Measurements from ENCODE around the gene SPINT2.

The SPINT2 gene

DNA sequence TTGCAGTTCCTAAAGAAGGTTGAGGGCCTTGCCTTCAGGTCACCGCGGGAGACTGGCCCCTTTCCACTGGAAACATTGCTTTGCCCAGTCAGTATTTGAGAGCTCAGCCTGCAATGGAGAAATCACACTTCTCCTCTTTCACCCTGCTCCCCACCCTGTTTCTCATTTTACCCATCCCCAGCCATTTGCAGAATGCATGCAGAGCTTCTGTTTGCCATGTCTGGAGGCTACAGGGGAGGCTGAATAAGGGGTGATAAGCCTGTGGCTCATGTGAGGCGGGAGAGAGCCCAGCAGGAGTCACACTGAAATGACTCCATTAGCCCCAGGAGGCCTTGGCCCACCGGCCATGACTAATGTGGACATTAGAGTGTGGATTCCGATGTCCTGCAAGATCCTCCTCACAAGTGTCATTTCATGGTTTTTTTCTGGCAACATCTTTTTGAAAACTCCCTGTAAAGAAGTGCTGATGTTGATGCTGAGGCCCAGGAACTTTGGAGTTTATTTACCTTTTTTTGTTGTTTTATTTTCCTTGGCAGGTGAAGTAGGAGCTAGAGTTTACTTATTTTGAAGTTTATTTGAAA is 6.3 kb downstream of the SPINT2 start:
- DNase-seq = no peak

DNA sequence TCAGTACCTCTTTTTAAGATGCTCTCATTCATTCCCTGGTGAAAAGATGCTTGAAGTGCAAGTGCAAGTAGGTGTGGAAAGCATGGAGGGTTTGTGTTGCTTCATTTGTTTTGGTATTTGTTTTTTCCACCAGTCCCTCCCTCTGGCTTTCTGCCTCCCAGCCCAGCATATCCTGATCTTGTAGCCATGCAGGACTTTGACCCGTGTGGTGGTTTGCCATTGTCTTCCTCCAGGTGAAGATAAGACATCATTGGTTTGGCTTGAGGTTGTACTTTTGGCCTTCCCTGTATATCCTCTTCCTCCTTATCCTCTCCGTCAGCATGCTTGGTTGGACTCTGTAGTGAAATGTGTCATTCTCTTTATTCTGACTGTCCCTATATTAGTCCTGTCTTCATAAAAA is 9.1 kb downstream of the SPINT2 start:
- DNase-seq = no peak

DNA sequence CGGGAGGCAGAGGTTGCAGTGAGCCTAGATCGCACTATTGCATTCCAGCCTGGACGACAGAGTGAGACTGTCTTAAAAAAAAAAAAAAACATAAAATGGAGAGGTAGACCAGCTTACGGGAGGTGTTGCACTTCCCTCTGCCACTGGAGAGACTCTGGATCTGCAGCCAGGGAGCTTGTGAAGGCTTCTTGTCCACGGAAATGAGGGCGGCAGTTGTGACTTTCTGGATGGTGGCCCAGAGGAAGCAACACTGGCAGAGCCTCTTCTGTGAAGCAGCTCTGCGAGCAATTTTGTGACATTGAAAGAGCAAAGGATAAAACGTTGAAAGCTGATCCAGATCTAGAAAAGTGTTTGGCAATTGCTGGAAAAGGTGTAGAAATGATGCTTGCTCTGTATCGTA is 10.4 kb downstream of the SPINT2 start:
- no peak for DNase-seq

DNA sequence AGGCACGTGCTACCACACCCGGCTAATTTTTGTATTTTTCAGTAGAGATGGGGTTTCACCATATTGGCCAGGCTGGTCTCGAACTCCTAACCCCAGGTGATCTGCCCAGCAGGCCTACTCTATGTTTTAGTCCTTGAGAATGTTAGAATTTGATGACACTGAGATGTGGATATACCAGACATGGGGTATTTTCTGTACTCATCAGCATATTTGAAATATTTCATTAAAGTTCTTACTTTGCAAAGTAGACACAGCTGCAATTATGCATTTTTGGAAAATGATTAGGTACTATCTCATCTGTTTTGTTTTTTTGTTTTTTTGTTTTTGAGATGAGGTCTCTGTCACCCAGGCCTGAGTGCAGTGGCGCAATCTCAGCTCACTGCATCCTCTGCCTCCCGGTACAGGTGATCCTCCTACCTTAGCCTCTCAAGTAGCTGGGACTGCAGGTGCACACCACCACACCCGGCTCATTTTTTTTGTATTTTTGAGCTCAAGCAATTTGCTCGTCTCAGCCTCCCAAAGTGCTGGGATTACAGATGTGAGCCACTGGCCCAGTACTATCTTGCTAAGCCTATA is 12.7 kb downstream of the SPINT2 start:
- no peak for DNase-seq

DNA sequence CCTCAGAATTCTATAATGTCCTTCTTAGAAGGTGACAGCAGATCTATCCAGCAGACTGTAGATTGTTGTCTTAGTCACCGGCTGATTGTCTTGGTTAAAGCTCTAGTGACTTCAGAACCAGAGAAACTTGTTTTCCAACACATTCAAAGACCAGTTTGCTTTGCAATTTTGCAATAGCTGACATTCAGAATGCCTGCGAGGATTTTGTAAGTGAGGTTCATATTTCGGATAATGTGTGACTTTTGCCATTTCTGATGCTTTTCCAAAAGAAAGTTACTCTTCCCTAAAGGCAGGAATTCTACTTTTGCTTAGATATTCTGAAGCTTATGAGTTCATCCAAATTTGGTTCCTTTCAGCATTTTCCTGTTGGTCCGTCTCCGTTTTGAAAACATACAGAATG is 13.2 kb downstream of the SPINT2 start:
- DNase-seq = no peak

DNA sequence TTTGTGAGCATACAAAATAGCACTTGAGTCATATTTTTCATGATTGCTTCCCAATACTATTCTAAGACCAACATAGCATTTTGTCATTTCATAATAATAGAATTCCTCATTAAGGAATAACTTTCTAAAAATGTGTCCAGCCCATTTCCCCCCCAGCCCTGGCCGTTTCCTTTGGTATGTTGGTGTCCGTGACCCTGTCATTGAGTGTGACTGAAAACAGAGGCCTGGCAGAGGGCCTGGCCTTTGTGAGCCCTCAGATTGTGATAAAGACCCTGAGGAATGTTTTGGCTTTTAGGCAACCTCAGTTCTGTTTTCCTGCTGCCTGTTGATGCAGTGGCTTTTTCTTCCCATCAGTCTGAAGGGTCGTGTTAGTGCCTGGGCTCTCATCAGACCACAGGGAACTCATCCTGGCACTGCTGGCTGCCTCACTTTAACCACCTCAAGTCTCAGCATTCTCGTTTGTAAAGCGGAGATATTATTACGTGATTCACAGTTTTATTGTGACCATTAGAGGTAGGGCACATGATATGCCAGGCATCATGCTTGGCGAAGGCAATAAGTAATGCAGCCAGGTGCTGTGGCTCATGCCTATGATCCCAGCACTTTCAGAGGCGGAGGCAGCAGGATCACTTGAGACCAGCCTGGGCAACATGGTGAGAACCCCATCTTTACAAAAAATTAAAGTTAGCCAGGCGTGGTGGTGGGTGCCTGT is 13.8 kb downstream of the SPINT2 start:
- DNase-seq = no peak

DNA sequence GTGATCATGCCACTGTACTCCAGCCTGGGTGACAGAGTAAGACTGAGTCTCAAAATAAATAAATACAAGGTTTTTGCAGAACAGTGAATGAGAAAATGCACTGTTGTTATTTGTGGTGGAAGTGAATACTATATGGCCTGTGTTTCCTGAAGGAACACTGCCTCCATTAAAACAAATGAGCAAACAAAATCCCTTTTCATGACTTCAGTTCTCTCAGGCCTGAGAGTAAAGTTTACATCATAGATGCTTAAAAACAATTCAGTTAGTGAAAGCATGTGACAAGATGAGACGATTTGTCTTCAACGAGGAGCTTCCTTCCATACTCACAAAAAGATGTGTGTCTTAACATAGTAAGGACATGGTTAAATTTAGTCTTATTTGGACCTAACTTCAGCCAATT is 14.4 kb downstream of the SPINT2 start:
- no peak for DNase-seq

DNA sequence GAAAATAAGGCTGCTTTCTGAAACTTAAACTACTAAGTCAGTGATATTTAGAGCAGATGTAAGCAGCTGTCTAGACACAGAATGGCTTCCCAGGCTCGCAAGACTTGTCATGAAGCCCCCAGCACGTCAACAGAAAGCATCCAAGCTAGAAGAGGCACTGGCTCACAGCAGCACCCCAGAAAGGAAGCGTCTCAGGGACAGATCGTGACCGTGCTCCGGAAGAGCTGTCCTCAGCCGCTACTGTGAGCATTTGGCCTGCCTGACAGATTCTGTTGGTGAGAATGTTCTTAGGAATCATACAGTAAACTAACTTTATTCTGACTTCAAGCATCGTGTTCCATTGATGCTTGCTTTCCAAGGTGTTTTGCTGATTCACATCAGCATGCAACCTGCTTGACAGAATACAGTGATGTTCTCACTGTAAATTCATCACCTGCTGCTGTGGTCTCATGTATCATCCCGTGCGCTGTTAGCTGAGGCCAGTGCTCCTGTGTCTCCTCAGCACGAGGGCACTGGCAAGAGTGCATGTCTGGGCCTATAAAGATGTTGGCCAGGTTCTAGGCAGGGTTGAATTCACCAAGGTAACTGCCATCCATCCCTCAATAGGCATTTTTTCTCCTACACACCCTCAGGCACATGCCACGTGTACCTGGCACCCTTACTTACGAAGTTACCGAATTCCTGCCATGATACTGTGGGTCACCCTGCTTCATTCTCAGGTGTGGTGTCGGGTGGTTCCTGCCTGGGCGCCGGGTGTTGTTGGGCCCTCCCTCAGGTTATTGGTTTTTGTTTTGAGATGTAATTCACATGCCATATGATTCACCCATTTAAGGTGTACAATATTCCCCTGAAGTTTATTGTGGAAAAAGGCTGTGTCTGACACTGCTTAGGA is 15.9 kb downstream of the SPINT2 start:
- DNase-seq = no peak

DNA sequence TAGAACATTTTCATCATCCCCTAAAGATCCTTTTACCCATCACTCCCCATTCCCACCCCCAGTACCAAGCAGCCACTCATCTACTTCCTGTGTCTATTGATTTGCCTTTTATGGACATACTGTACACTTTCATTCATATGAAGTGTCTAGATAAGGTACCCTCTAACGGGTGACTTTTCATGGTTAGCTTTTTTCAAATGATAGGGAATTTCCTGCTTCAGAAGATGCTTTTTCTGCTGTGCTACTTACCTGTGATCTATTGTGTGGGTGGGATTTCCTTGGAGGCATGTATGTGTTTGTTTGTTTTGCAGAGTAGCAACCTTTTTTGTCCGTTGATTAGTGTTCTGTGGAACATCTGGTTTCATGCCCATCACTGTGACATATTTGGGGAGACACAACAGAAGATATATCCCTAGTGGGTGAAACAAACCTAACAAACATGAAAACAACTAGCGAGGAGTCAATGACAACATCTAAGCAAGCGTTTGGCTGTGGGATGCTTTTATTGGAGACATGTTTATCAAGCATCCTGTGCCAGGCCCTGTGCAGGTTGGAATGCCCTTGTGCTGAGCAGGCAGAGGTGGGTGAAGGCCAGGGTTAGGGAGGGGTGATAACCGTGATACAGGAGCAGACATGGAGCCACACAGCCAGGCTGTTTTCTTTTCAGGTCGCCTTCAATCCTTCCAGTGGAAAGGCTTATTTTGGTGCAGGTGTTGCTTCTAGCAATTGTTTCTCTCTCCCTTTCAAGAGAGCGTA is 17.6 kb downstream of the SPINT2 start:
- no peak for DNase-seq

DNA sequence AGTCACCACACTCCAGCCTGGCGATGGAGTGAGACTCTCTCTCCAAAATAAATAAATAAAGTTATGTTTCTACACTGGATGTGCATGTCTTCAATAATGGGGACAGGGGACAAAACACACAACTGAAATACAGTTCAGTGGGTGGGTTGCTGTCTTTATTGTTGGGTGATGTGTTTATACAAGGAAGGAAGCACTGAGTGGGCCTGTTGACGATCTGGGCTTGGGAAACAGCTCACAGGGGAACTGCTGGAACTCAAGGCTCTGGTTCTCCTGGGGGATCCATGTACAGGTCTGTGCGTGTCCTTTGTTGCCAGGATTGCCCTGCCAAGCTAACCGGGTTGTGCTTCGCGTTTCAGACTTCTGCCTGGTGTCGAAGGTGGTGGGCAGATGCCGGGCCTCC is 18.9 kb downstream of the SPINT2 start:
- no peak for DNase-seq

DNA sequence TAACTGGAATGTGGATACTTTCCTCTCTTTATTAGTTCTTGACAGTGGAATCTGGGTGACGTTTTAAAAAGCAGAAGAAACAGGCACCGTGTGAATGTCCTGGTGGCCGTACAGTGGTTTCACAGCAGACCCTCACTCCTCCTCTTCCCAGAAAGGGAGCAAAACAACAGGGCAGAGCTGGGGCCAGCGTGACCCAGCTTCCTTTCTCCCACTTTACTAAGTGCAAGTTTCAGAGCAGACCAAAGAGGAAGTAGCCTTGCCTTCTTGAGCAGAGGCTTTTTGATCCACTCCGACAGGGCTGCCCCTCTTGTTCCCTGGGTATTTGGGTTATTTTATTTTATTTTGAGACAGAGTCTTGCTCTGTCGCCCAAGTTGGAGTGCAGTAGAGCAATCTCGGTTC is 20.0 kb downstream of the SPINT2 start:
- DNase-seq = no peak

DNA sequence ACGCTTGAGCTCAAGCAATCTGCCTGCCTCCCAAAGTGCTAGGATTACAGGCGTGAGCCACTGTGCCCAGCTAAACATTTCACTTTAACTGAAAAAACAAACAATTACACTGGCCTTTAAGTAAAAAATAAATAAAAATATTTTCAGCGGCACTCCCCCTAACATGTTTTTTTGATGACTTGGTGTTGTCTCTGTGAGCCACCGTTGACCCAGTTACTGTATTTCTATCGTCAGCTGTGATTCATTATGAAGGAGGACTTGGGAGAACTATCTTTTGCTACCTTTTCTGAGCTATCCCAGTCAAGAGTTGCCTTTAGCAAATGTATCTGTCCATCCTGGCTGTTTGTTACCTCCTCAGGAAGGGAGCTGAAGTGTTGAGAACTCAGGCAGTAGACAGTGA is 21.2 kb downstream of the SPINT2 start:
- DNase-seq = no peak

DNA sequence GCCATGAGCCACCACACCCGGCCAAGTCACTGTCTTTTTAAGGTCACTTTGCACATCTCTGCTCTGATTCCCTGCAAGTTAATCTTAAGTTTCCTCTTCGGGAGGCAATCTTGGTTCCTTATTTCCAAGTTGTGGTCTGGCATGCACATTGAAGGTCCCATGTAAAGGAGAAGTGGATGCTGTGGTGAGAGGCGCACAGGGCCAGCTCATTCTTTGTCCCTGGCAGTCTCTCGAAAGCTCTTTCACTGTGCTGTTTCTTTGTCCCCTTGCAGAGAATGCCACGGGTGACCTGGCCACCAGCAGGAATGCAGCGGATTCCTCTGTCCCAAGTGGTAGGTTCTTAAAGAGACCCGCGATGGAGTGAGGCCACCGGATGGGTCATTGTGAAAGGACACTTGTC is 23.2 kb downstream of the SPINT2 start:
- DNase-seq = no peak

DNA sequence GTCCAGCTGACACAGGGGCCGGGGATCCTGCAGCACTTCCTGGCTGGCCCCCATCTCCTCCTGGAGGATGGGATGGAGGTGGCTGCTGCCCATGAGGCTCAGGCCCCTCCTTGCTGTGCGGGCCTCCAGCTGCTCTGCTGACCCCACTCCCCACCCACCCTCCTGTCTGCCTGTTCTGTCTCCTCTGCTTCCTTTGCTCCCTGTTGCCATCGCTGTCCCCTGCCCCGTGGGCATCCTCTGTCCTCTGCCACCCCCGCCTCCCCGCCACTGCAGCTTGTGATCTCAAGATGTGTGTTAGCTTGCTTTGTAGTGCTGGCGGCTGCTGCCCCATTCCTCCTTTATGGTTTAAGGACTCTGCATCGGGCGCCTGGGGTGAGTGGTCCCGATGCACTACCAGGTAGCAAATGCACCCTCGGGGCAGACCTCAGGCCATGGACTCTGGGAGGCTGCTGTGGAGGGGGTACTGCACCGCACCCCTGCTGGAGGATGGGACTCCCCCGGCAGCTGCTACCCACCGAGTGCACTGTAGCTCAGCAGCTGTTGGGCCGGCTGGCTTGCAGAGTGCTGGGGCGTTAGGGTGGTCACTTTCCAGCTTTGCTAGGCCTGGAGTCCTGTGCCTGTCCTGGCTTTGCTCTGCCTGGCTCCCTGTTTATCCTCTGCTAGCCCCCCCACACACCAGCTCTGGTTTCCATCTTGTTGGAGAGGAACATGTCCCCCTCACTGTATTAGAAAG is 23.9 kb downstream of the SPINT2 start:
- DNase-seq = no peak

DNA sequence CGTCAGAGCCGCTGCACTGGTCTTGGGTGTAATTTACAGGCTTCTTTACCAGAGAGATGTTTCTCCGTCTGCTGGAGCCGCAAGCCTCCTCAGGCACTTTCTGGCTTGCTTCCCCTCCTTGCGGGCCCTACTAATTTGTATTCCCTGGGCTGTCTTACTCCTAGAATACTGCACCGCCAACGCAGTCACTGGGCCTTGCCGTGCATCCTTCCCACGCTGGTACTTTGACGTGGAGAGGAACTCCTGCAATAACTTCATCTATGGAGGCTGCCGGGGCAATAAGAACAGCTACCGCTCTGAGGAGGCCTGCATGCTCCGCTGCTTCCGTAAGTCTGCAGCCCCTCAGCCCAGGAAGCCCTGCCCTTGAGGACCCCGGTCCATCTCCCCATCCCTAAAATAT is 25.6 kb downstream of the SPINT2 start:
- DNase-seq = no peak

DNA sequence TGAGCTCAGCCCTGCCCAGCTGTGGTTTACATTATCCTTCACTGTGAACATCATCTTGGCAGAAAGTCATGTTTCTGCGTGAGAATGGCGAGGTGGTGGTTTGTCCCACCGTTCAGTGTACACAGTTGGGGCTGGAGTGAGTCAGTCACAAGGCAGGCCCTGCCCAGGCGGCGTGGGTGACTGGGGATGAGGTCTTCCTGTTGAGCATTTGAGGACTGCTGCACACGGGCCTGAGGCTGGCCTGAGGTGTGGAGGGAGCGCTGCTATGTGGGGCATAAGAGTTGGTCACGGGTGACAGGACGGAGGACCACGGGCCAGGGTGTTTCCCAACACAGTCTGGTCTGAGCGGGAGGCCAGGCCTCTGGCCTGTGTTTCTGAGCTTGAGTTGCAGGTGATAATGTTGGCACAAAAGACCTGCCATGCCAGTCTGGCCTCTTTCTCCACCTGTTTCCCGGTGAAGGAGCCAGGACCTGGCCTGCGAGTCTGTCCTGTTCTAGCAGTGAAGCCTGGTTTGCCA is 26.3 kb downstream of the SPINT2 start:
- no peak for DNase-seq

DNA sequence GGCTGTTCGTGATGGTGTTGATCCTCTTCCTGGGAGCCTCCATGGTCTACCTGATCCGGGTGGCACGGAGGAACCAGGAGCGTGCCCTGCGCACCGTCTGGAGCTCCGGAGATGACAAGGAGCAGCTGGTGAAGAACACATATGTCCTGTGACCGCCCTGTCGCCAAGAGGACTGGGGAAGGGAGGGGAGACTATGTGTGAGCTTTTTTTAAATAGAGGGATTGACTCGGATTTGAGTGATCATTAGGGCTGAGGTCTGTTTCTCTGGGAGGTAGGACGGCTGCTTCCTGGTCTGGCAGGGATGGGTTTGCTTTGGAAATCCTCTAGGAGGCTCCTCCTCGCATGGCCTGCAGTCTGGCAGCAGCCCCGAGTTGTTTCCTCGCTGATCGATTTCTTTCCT is 27.5 kb downstream of the SPINT2 start:
- DNase-seq = no peak

DNA sequence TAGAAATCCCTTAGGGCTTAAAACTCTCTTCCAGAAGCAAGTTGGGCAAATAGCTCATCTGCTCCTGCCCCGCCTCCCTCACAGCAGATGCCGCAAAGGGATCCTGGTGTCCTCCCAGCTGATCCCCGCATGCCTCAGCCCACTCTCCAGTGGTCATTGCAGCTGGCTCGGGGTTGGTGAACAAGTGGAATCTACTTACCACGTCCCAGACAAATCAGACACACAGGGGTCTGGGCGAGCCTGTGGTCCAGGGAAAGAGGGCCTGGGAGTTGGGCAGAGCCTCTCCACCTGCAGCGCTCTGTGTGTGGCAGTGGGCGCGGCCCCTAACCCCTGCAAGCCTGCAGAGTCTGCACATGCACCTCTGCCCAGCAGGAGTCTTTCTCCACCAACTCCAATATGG is 28.9 kb downstream of the SPINT2 start:
- DNase-seq = no peak

DNA sequence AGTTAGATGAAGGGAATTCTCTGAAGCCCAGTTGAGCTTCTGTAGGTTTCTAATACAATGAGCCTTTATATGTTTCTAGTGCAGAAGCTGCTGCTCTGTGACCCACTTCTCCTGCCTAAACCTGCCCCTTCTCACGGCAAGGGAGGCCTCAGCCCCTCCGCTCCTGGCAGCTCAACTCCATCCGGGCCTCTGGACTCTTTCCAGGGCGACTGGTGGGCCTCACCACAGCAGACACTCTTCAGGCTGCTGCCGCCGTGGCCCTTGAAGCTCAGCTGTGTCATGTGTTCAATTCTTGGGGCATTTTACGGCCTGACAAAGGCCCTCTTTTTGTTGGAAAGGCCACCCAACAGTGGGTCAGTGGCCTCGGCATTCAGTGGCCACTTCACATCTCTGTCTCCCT is 29.7 kb downstream of the SPINT2 start:
- DNase-seq = no peak

DNA sequence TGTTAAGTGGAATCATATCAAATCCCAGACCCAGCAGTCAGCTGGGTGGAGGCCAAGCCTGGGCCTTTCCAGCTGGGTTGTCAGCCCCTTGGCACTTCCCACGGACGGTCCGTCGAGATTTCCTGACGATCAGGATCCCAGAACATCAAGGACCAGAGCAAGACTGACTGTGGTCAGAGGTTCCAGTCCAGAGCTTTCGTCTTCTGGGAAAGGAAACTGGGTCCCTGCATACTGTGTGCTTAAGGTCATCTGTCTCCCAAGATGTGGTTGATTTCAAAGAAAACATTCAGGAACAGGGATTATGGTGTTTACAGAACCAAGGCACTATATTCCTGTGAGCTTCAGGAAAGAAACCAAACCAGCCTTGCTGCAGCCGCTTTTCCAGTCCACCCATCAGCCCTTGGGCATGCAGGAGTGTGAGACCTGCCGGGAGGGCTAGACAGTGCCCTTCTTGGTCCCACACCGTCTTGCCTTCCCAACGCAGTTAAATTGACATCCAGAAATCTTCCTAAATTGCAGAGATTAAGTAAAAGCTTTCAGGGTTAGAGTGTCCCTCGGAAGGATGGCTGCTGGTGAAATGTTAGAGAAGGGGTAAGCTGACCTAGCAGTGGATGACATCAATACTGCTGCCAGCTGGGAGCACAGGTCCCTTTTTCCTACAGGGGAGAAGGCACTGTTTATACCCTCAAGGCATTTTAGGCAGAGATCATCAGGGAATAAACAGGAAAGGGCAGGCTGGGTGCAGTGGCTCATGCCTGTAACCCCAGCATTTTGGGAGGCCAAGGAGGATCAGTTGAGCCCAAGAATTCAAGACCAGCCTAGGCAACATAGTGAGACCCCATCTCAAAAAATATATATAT is 34.7 kb downstream of the SPINT2 start:
- DNase-seq = no peak
